ENCODE results near the gene C1orf21.

C1orf21 gene

GRCh38 chr1:184556665-184557064 lies 169.8 kb downstream of the C1orf21 start:
- H3K27me3 ChIP-seq (ENCODE audit: control insufficient read depth, insufficient read depth, low read length), result no peaks in the 10 kb centered on the region
- H3K9ac ChIP-seq (ENCODE audit: low read length), result no peak overlapping the region
- H3K36me3 ChIP-seq (ENCODE audit: control insufficient read depth, insufficient read depth, low read length), result no peaks in the 10 kb centered on the region
- H3K4me3 ChIP-seq (ENCODE audit: low read depth, low read length), result no peak overlapping the region
- no peak overlapping the region for H3K27ac ChIP-seq (ENCODE audit: low read depth, low read length)
- no peaks in the 10 kb centered on the region for H3K9me3 ChIP-seq (ENCODE audit: control insufficient read depth, insufficient read depth, low read depth, low read length)
- peaks cover 4% of the 10 kb centered on the region; the same call in 1 of the 2 replicates for H3K4me1 ChIP-seq (ENCODE audit: control insufficient read depth, insufficient read depth, low read length)

GRCh38 chr1:184557423-184558347 lies 170.9 kb downstream of the C1orf21 start:
- H3K9ac ChIP-seq (ENCODE audit: low read length), result no peak overlapping the region

GRCh38 chr1:184558691-184559090 lies 171.9 kb downstream of the C1orf21 start:
- Histone ChIP-seq H3K9ac (ENCODE audit: low read length) (no peak overlapping the region), H3K27me3 (ENCODE audit: control insufficient read depth, insufficient read depth, low read length) (no peaks in the 10 kb centered on the region), H3K36me3 (ENCODE audit: control insufficient read depth, insufficient read depth, low read length) (no peaks in the 10 kb centered on the region), H3K4me1 (ENCODE audit: control insufficient read depth, insufficient read depth, low read length) (peaks cover 4% of the 10 kb centered on the region; the same call in 1 of the 2 replicates), H3K4me3 (ENCODE audit: low read depth, low read length) (no peak overlapping the region), H3K27ac (ENCODE audit: low read depth, low read length) (no peak overlapping the region), H3K9me3 (ENCODE audit: control insufficient read depth, insufficient read depth, low read depth, low read length) (no peaks in the 10 kb centered on the region)

More at GRCh38 chr1:184557423-184558347, 170.9 kb downstream of the C1orf21 start:
- H3K27ac ChIP-seq (ENCODE audit: low read depth, low read length), result no peak overlapping the region
- H3K36me3 ChIP-seq (ENCODE audit: control insufficient read depth, insufficient read depth, low read length), result no peaks in the 10 kb centered on the region
- H3K4me3 ChIP-seq (ENCODE audit: low read depth, low read length), result no peak overlapping the region
- peaks cover 4% of the 10 kb centered on the region; the same call in 1 of the 2 replicates for H3K4me1 ChIP-seq (ENCODE audit: control insufficient read depth, insufficient read depth, low read length)
- no peaks in the 10 kb centered on the region for H3K9me3 ChIP-seq (ENCODE audit: control insufficient read depth, insufficient read depth, low read depth, low read length)
- H3K27me3 ChIP-seq (ENCODE audit: control insufficient read depth, insufficient read depth, low read length), result no peaks in the 10 kb centered on the region

- no peaks in the 10 kb centered on the region for H3K36me3 ChIP-seq (ENCODE audit: control insufficient read depth, insufficient read depth, low read length)
- H3K27ac ChIP-seq (ENCODE audit: low read depth, low read length), result no peak overlapping the region
- H3K4me1 ChIP-seq (ENCODE audit: control insufficient read depth, insufficient read depth, low read length), result peaks cover 4% of the 10 kb centered on the region; the same call in 1 of the 2 replicates
- H3K4me3 ChIP-seq (ENCODE audit: low read depth, low read length), result no peak overlapping the region
- no peaks in the 10 kb centered on the region for H3K9me3 ChIP-seq (ENCODE audit: control insufficient read depth, insufficient read depth, low read depth, low read length)
- no peaks in the 10 kb centered on the region for H3K27me3 ChIP-seq (ENCODE audit: control insufficient read depth, insufficient read depth, low read length)
- H3K9ac ChIP-seq (ENCODE audit: low read length), result no peak overlapping the region
Observed at GRCh38 chr1:184559117-184559713, 172.4 kb downstream of the C1orf21 start.

- H3K9ac ChIP-seq (ENCODE audit: low read length), result no peak overlapping the region
- no peaks in the 10 kb centered on the region for H3K9me3 ChIP-seq (ENCODE audit: control insufficient read depth, insufficient read depth, low read depth, low read length)
- peaks cover 4% of the 10 kb centered on the region; the same call in 1 of the 2 replicates for H3K4me1 ChIP-seq (ENCODE audit: control insufficient read depth, insufficient read depth, low read length)
- no peaks in the 10 kb centered on the region for H3K36me3 ChIP-seq (ENCODE audit: control insufficient read depth, insufficient read depth, low read length)
- no peak overlapping the region for H3K27ac ChIP-seq (ENCODE audit: low read depth, low read length)
- H3K4me3 ChIP-seq (ENCODE audit: low read depth, low read length), result no peak overlapping the region
- H3K27me3 ChIP-seq (ENCODE audit: control insufficient read depth, insufficient read depth, low read length), result no peaks in the 10 kb centered on the region
Observed at GRCh38 chr1:184562806-184563205, 176.0 kb downstream of the C1orf21 start.

- peaks cover 4% of the 10 kb centered on the region; the same call in 1 of the 2 replicates for H3K4me1 ChIP-seq (ENCODE audit: control insufficient read depth, insufficient read depth, low read length)
- H3K4me3 ChIP-seq (ENCODE audit: low read depth, low read length), result no peak overlapping the region
- H3K27ac ChIP-seq (ENCODE audit: low read depth, low read length), result no peak overlapping the region
- no peaks in the 10 kb centered on the region for H3K36me3 ChIP-seq (ENCODE audit: control insufficient read depth, insufficient read depth, low read length)
- H3K27me3 ChIP-seq (ENCODE audit: control insufficient read depth, insufficient read depth, low read length), result no peaks in the 10 kb centered on the region
- H3K9ac ChIP-seq (ENCODE audit: low read length), result no peak overlapping the region
- no peaks in the 10 kb centered on the region for H3K9me3 ChIP-seq (ENCODE audit: control insufficient read depth, insufficient read depth, low read depth, low read length)
Observed at GRCh38 chr1:184563308-184563707, 176.5 kb downstream of the C1orf21 start.

GRCh38 chr1:184567009-184567408 lies 180.2 kb downstream of the C1orf21 start:
- Histone ChIP-seq H3K9me3 (ENCODE audit: control insufficient read depth, insufficient read depth, low read depth, low read length) (no peaks in the 10 kb centered on the region), H3K27me3 (ENCODE audit: control insufficient read depth, insufficient read depth, low read length) (no peaks in the 10 kb centered on the region), H3K4me3 (ENCODE audit: low read depth, low read length) (no peak overlapping the region), H3K27ac (ENCODE audit: low read depth, low read length) (no peak overlapping the region), H3K4me1 (ENCODE audit: control insufficient read depth, insufficient read depth, low read length) (peaks cover 4% of the 10 kb centered on the region; the same call in 1 of the 2 replicates), H3K9ac (ENCODE audit: low read length) (no peak overlapping the region), H3K36me3 (ENCODE audit: control insufficient read depth, insufficient read depth, low read length) (no peaks in the 10 kb centered on the region)

GRCh38 chr1:184567637-184568036 lies 180.8 kb downstream of the C1orf21 start:
- Histone ChIP-seq H3K4me3 (ENCODE audit: low read depth, low read length) (no peak overlapping the region), H3K27me3 (ENCODE audit: control insufficient read depth, insufficient read depth, low read length) (no peaks in the 10 kb centered on the region), H3K9ac (ENCODE audit: low read length) (no peak overlapping the region), H3K9me3 (ENCODE audit: control insufficient read depth, insufficient read depth, low read depth, low read length) (no peaks in the 10 kb centered on the region), H3K36me3 (ENCODE audit: control insufficient read depth, insufficient read depth, low read length) (no peaks in the 10 kb centered on the region), H3K4me1 (ENCODE audit: control insufficient read depth, insufficient read depth, low read length) (peaks cover 4% of the 10 kb centered on the region; the same call in 1 of the 2 replicates), H3K27ac (ENCODE audit: low read depth, low read length) (no peak overlapping the region)

GRCh38 chr1:184568148-184568547 lies 181.3 kb downstream of the C1orf21 start:
- Histone ChIP-seq H3K9me3 (ENCODE audit: control insufficient read depth, insufficient read depth, low read depth, low read length) (no peaks in the 10 kb centered on the region), H3K9ac (ENCODE audit: low read length) (no peak overlapping the region), H3K27me3 (ENCODE audit: control insufficient read depth, insufficient read depth, low read length) (no peaks in the 10 kb centered on the region), H3K4me1 (ENCODE audit: control insufficient read depth, insufficient read depth, low read length) (peaks cover 4% of the 10 kb centered on the region; the same call in 1 of the 2 replicates), H3K4me3 (ENCODE audit: low read depth, low read length) (no peak overlapping the region), H3K27ac (ENCODE audit: low read depth, low read length) (no peak overlapping the region), H3K36me3 (ENCODE audit: control insufficient read depth, insufficient read depth, low read length) (no peaks in the 10 kb centered on the region)

GRCh38 chr1:184569106-184569505 lies 182.3 kb downstream of the C1orf21 start:
- H3K4me3 ChIP-seq (ENCODE audit: low read depth, low read length), result no peak overlapping the region
- H3K9ac ChIP-seq (ENCODE audit: low read length), result no peak overlapping the region
- no peaks in the 10 kb centered on the region for H3K9me3 ChIP-seq (ENCODE audit: control insufficient read depth, insufficient read depth, low read depth, low read length)
- H3K4me1 ChIP-seq (ENCODE audit: control insufficient read depth, insufficient read depth, low read length), result peaks cover 4% of the 10 kb centered on the region; the same call in 1 of the 2 replicates
- H3K36me3 ChIP-seq (ENCODE audit: control insufficient read depth, insufficient read depth, low read length), result no peaks in the 10 kb centered on the region
- H3K27ac ChIP-seq (ENCODE audit: low read depth, low read length), result no peak overlapping the region
- H3K27me3 ChIP-seq (ENCODE audit: control insufficient read depth, insufficient read depth, low read length), result no peaks in the 10 kb centered on the region

- no peak overlapping the region for H3K9ac ChIP-seq (ENCODE audit: low read length)
Observed at GRCh38 chr1:184574588-184574987, 187.8 kb downstream of the C1orf21 start.

More at GRCh38 chr1:184574588-184574987, 187.8 kb downstream of the C1orf21 start:
- Histone ChIP-seq H3K9me3 (ENCODE audit: control insufficient read depth, insufficient read depth, low read depth, low read length) (no peaks in the 10 kb centered on the region), H3K27ac (ENCODE audit: low read depth, low read length) (no peak overlapping the region), H3K36me3 (ENCODE audit: control insufficient read depth, insufficient read depth, low read length) (no peaks in the 10 kb centered on the region), H3K27me3 (ENCODE audit: control insufficient read depth, insufficient read depth, low read length) (no peaks in the 10 kb centered on the region), H3K4me3 (ENCODE audit: low read depth, low read length) (no peak overlapping the region), H3K4me1 (ENCODE audit: control insufficient read depth, insufficient read depth, low read length) (0 out of 2 replicates have a peak, but pooled peaks cover 7% of the 10 kb centered on the region)
